Measurements from ENCODE around the gene FAM89B.
"Not testable (repeated sequence)": the region's sequence is repeated elsewhere in the genome, so short reads cannot be mapped to it uniquely, and the experiment has no call there.

Gene FAM89B

GRCh38 chr11:65557280-65558001 lies 14.9 kb upstream of the FAM89B start:
- peak overlapping the region; percentile 84 for H3K27ac Mint-ChIP-seq
- peaks cover 47% of the 10 kb centered on the region for H3K4me1 Mint-ChIP-seq (ENCODE audit: low read depth)
- H3K27me3 Mint-ChIP-seq (ENCODE audit: low read depth): no peaks in the 10 kb centered on the region
- H3K36me3 Mint-ChIP-seq (ENCODE audit: low read depth): no peaks in the 10 kb centered on the region
- no peak for DNase-seq (ENCODE audit: low spot score)
- H3K4me3 Mint-ChIP-seq: peak overlapping the region; percentile 85
- H3K9me3 Mint-ChIP-seq: no peaks in the 10 kb centered on the region

- DNase-seq (ENCODE audit: low spot score): no peak
- Mint-ChIP-seq H3K9me3 (no peaks in the 10 kb centered on the region), H3K4me1 (ENCODE audit: low read depth) (peaks cover 42% of the 10 kb centered on the region), H3K4me3 (peak within 1 kb of the TSS; percentile 85), H3K27ac (peak within 1 kb of the TSS; percentile 84), H3K36me3 (ENCODE audit: low read depth) (no peaks in the 10 kb centered on the region), H3K27me3 (ENCODE audit: low read depth) (no peaks in the 10 kb centered on the region)
Observed at GRCh38 chr11:65558002-65558929, 14.1 kb upstream of the FAM89B start, which contains the start of gene LTBP3. LTBP3 (minus strand) TSS chr11:65558359; CDS start chr11:65557959, 400 bp downstream.

GRCh38 chr11:65558930-65559509 lies 13.3 kb upstream of the FAM89B start:
- Mint-ChIP-seq H3K27ac (peak overlapping the region; percentile 63), H3K4me3 (peak overlapping the region; percentile 61), H3K27me3 (ENCODE audit: low read depth) (no peaks in the 10 kb centered on the region), H3K9me3 (no peaks in the 10 kb centered on the region), H3K4me1 (ENCODE audit: low read depth) (peaks cover 40% of the 10 kb centered on the region), H3K36me3 (ENCODE audit: low read depth) (no peaks in the 10 kb centered on the region)
- DNase-seq (ENCODE audit: low spot score): no peak

- DNase-seq (ENCODE audit: low spot score): no peak
- Mint-ChIP-seq H3K36me3 (ENCODE audit: low read depth) (no peaks in the 10 kb centered on the region), H3K27ac (peak overlapping the region; percentile 52), H3K4me3 (peak overlapping the region; percentile 50), H3K9me3 (no peaks in the 10 kb centered on the region), H3K4me1 (ENCODE audit: low read depth) (peaks cover 36% of the 10 kb centered on the region), H3K27me3 (ENCODE audit: low read depth) (no peaks in the 10 kb centered on the region)
Observed at GRCh38 chr11:65559535-65559934, 12.8 kb upstream of the FAM89B start.

GRCh38 chr11:65559951-65560537 lies 12.3 kb upstream of the FAM89B start:
- H3K4me1 Mint-ChIP-seq (ENCODE audit: low read depth): peaks cover 34% of the 10 kb centered on the region
- DNase-seq (ENCODE audit: low spot score): no peak

GRCh38 chr11:65560555-65561418 lies 11.6 kb upstream of the FAM89B start:
- Mint-ChIP-seq H3K36me3 (ENCODE audit: low read depth) (no peaks in the 10 kb centered on the region), H3K9me3 (no peaks in the 10 kb centered on the region), H3K4me1 (ENCODE audit: low read depth) (peaks cover 34% of the 10 kb centered on the region), H3K4me3 (no peak overlapping the region), H3K27ac (no peak overlapping the region), H3K27me3 (ENCODE audit: low read depth) (no peaks in the 10 kb centered on the region)
- DNase-seq (ENCODE audit: low spot score): no peak

More at GRCh38 chr11:65559951-65560537, 12.3 kb upstream of the FAM89B start:
- H3K27me3 Mint-ChIP-seq (ENCODE audit: low read depth): no peaks in the 10 kb centered on the region
- peak overlapping the region; percentile 12 for H3K27ac Mint-ChIP-seq
- H3K9me3 Mint-ChIP-seq: no peaks in the 10 kb centered on the region
- H3K4me3 Mint-ChIP-seq: no peak overlapping the region
- no peaks in the 10 kb centered on the region for H3K36me3 Mint-ChIP-seq (ENCODE audit: low read depth)

- DNase-seq (ENCODE audit: low spot score): no peak
- peaks cover 36% of the 10 kb centered on the region for H3K4me1 Mint-ChIP-seq (ENCODE audit: low read depth)
- H3K4me3 Mint-ChIP-seq: no peak overlapping the region
- no peaks in the 10 kb centered on the region for H3K27me3 Mint-ChIP-seq (ENCODE audit: low read depth)
- H3K36me3 Mint-ChIP-seq (ENCODE audit: low read depth): no peaks in the 10 kb centered on the region
- H3K9me3 Mint-ChIP-seq: no peaks in the 10 kb centered on the region
- peak overlapping the region; percentile 9 for H3K27ac Mint-ChIP-seq
Observed at GRCh38 chr11:65562020-65562419, 10.3 kb upstream of the FAM89B start.

GRCh38 chr11:65562788-65563187 lies 9.6 kb upstream of the FAM89B start:
- H3K27me3 Mint-ChIP-seq (ENCODE audit: low read depth): no peaks in the 10 kb centered on the region
- H3K9me3 Mint-ChIP-seq: no peaks in the 10 kb centered on the region
- H3K27ac Mint-ChIP-seq: no peak overlapping the region
- peaks cover 33% of the 10 kb centered on the region for H3K4me1 Mint-ChIP-seq (ENCODE audit: low read depth)
- DNase-seq (ENCODE audit: low spot score): no peak
- no peak overlapping the region for H3K4me3 Mint-ChIP-seq
- no peaks in the 10 kb centered on the region for H3K36me3 Mint-ChIP-seq (ENCODE audit: low read depth)

GRCh38 chr11:65563601-65564000 lies 8.7 kb upstream of the FAM89B start:
- no peak for DNase-seq (ENCODE audit: low spot score)
- H3K36me3 Mint-ChIP-seq (ENCODE audit: low read depth): peaks cover 4% of the 10 kb centered on the region
- H3K4me1 Mint-ChIP-seq (ENCODE audit: low read depth): peaks cover 37% of the 10 kb centered on the region
- no peaks in the 10 kb centered on the region for H3K9me3 Mint-ChIP-seq
- H3K27me3 Mint-ChIP-seq (ENCODE audit: low read depth): no peaks in the 10 kb centered on the region
- no peak overlapping the region for H3K4me3 Mint-ChIP-seq
- no peak overlapping the region for H3K27ac Mint-ChIP-seq

GRCh38 chr11:65564879-65565559 lies 7.3 kb upstream of the FAM89B start:
- H3K36me3 Mint-ChIP-seq (ENCODE audit: low read depth); DNase-seq (ENCODE audit: low spot score); H3K9me3 Mint-ChIP-seq; H3K27me3 Mint-ChIP-seq (ENCODE audit: low read depth): not testable (repeated sequence)
- peak overlapping the region; percentile 69 for H3K4me3 Mint-ChIP-seq
- peak overlapping the region; percentile 82 for H3K27ac Mint-ChIP-seq
- H3K4me1 Mint-ChIP-seq (ENCODE audit: low read depth): peaks cover 45% of the 10 kb centered on the region

GRCh38 chr11:65565624-65566453 lies 6.5 kb upstream of the FAM89B start:
- peak overlapping the region; percentile 69 for H3K4me3 Mint-ChIP-seq
- DNase-seq (ENCODE audit: low spot score): no peak
- peaks cover 40% of the 10 kb centered on the region for H3K4me1 Mint-ChIP-seq (ENCODE audit: low read depth)
- H3K9me3 Mint-ChIP-seq: no peaks in the 10 kb centered on the region
- no peaks in the 10 kb centered on the region for H3K27me3 Mint-ChIP-seq (ENCODE audit: low read depth)
- peaks cover 11% of the 10 kb centered on the region for H3K36me3 Mint-ChIP-seq (ENCODE audit: low read depth)
- H3K27ac Mint-ChIP-seq: peak overlapping the region; percentile 82
